Sigmoid colon (tissue), 7 donors: ENCODE results near the gene LHFPL6. TPM values are rescaled to one million over a fixed set of nuclear protein-coding genes. Genes with fewer than 3 reads are reported as not detected.

Source experiments
- DNase-seq: peaks from one replicate; pipeline ENCODE4 v3.0.0-alpha.2; 2019
- H3K27ac ChIP-seq, 4 donors: fragments of 200-600 bp; sonication (generic); one replicate each; pipeline ENCODE4 v1.5.1; 2016 to 2019; ENCODE audit warnings: mild to moderate bottlenecking in 1 of 4
- H3K27me3 ChIP-seq, 3 donors: fragments of 200-600 bp; sonication (generic); one replicate each; pipeline ENCODE4 v1.5.1; 2019; ENCODE audit warnings: mild to moderate bottlenecking in 1 of 3
- H3K36me3 ChIP-seq, 4 donors: fragments of 200-600 bp; sonication (generic); one replicate each; pipeline ENCODE4 v1.5.1; 2016 to 2019
- H3K4me1 ChIP-seq, 4 donors: fragments of 200-600 bp; sonication (generic); one replicate each; pipeline ENCODE4 v1.5.1; 2017 to 2019
- H3K4me3 ChIP-seq, 4 donors: fragments of 200-600 bp; sonication (generic); one replicate each; pipeline ENCODE4 v1.5.1; 2017 to 2019; ENCODE audit warnings: mild to moderate bottlenecking in 2 of 4, moderate library complexity in 1 of 4
- H3K9me3 ChIP-seq, 4 donors: fragments of 200-600 bp in 3 of 4; sonication (generic) in 3 of 4; one replicate each; pipeline versions ENCODE4 v1.5.1 to v1.6.1; 2013 to 2019
- CTCF ChIP-seq, 4 experiments: fragments of 450-650 bp in 3 of 4; fragments of 200-600 bp in 1 of 4; IDR thresholded peaks; one replicate each; pipeline ENCODE4 v1.5.1; 2016 to 2019; ENCODE audit warnings: antibody characterized with exemption in 4 of 4, mild to moderate bottlenecking in 3 of 4, moderate library complexity in 2 of 4
- EP300 ChIP-seq, 4 donors: sonication (generic); formaldehyde crosslinking; IDR thresholded peaks; one replicate each; pipeline ENCODE4 v1.6.1; 2017; ENCODE audit warnings: antibody characterized with exemption in 4 of 4
- POLR2A ChIP-seq, 2 donors: fragments of 450-650 bp; IDR thresholded peaks; one replicate each; pipeline ENCODE4 v1.6.1; 2016; ENCODE audit warnings: antibody characterized with exemption in 2 of 2, mild to moderate bottlenecking in 2 of 2, moderate library complexity in 2 of 2
- POLR2AphosphoS5 ChIP-seq, 4 donors: sonication (generic); formaldehyde crosslinking; IDR thresholded peaks; one replicate each; pipeline ENCODE4 v1.6.1; 2017; ENCODE audit warnings: antibody characterized with exemption in 4 of 4
- WGBS, 2 donors: extraction: QIAGEN DNeasy Blood & Tissue Kit; methylation state at CpG; one replicate each; pipeline ENCODE4 v1.1.7; 2013; 5-methylcytosine and 5-hydroxymethylcytosine counted together
- intact Hi-C: fragments of 100-400 bp; cut with DNase I; formaldehyde crosslinking; loops from one replicate; pipeline ENCODE4 v1.15.1; 2023
- polyA plus RNA-seq, 3 donors: library from polyadenylated mRNA; stranded (reverse); fragments of 200-250 nt; gene quantifications; one replicate each; pipeline ENCODE4 v1.2.3, GENCODE V29; 2013
- total RNA-seq, 4 donors: library from RNA; depleted of rRNA; stranded (reverse); fragments of >200 nt; gene quantifications; one replicate each; pipeline ENCODE4 v1.1.0, GENCODE V29; 2016
- donor health status: healthy with polysubstance abuse.
- donor health status: Bipolar disorder and iron deficiency.
- donor health status: healthy.

LHFPL6 gene
- total and polyA plus RNA-seq, 7 donors = 2.5 to 69.2 (median 41.7) TPM

DNA sequence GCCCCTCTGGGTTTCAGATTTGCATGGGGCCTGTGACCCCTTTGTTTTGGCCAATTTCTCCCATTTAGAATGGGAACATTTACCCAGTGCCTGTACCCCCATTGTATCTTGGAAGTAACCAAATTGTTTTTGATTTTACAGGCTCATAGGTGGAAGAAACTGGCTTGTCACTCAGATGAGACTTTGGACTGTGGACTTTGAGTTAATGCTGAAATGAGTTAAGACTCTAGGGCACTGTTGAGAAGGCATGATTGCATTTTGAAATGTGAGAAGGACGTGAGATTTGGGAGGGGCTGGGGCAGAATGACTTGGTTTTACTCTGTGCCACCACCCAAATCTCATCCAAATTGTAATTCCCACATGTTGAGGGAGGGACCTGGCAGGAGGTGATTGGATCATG lies 306.0 kb downstream of the LHFPL6 start:
- TF ChIP-seq POLR2AphosphoS5 (IDR thresholded peaks at IDR 0.05) (no peak), CTCF (IDR thresholded peaks at IDR 0.05) (no peak), EP300 (IDR thresholded peaks at IDR 0.05) (no peak), POLR2A (IDR thresholded peaks at IDR 0.05) (no peak)
- WGBS, 2 donors = 29 to 62% methylated on average over 1 of the region's 1 CpG
- H3K27me3 ChIP-seq = no peaks in the 10 kb centered on the region
- intact Hi-C loops = no loop called here
- no peaks in the 10 kb centered on the region for H3K4me1 ChIP-seq
- no peak for DNase-seq
- H3K27ac ChIP-seq = no peak overlapping the region
- no peaks in the 10 kb centered on the region for H3K36me3 ChIP-seq
- no peak overlapping the region for H3K4me3 ChIP-seq
- peaks cover 0 to 2% (median 0%) of the 10 kb centered on the region in 4 donors for H3K9me3 ChIP-seq

DNA sequence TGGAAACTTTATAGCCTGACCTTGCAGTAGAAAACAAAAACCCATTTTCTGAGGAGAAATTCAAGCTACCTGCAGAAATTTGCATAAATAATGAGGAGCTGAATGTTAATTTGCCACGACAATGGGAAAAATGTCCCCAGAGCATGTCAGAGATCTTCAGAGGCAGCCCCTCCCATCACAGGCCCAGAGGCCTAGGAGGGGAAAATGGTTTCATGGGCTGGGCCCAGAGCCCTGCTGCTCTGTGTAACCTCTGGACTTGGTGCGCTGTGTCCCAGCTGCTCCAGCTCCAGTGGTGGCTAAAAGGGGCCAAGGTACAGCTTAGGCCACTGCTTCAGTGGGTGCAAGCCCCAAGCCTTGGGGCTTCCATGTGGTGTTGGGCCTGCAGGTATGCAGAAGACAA lies 306.8 kb downstream of the LHFPL6 start:
- Histone ChIP-seq H3K4me1 (no peaks in the 10 kb centered on the region), H3K36me3 (no peaks in the 10 kb centered on the region), H3K4me3 (no peak overlapping the region), H3K27me3 (no peaks in the 10 kb centered on the region), H3K9me3 (peaks cover 0 to 2% (median 0%) of the 10 kb centered on the region in 4 donors), H3K27ac (no peak overlapping the region)
- no peak for TF ChIP-seq CTCF (IDR thresholded peaks at IDR 0.05)
- no peak for DNase-seq
- intact Hi-C loops = no loop called here
- WGBS, 2 donors = 69 to 72% methylated on average over 2 of the region's 2 CpGs

Other genes starting within 250 kb of the LHFPL6 start
- gene COG6, start 52.5 kb upstream of the LHFPL6 start, total RNA-seq = 10 to 100 TPM; 18.6 to 22.5 (median 19.3) TPM
- 10 to 100 TPM in 2 of 3 donors, 1 to 10 TPM in 1; 8.6 to 13.6 (median 12.0) TPM for gene COG6, start 52.5 kb upstream of the LHFPL6 start, polyA plus RNA-seq